Measurements from ENCODE around the gene NFATC2. TPM values are rescaled to one million over a fixed set of nuclear protein-coding genes. Genes with fewer than 3 reads are reported as not detected.

NFATC2 gene
- total RNA-seq, 4 donors from 2014 or later, result 8.8 to 15.6 (median 13.0) TPM

GRCh38 chr20:51360451-51361201 lies 181.9 kb downstream of the NFATC2 start:
- peaks cover 0 to 11% (median 9%) of the 10 kb centered on the region in 4 donors for H3K9me3 ChIP-seq
- H3K4me1 ChIP-seq, result peaks cover 0 to under 1% (median 0%) of the 10 kb centered on the region in 4 donors
- no peak for DNase-seq (ENCODE audit: extremely low spot score)
- no peaks in the 10 kb centered on the region for H3K27me3 ChIP-seq
- WGBS, result 61% methylated on average over 11 of the region's 13 CpGs
- intact Hi-C loops (cut with DNase I), result no loop called here
- TF ChIP-seq EP300 (IDR thresholded peaks at IDR 0.05) (no peak), POLR2AphosphoS5 (IDR thresholded peaks at IDR 0.05) (no peak), POLR2A (IDR thresholded peaks at IDR 0.05; ENCODE audit: low read depth) (no peak), CTCF (IDR thresholded peaks at IDR 0.05) (no peak)
- no peaks in the 10 kb centered on the region for H3K36me3 ChIP-seq
- H3K27ac ChIP-seq (replicated peaks in 1 of 4), result no peak overlapping the region
- no peak overlapping the region for H3K4me3 ChIP-seq

GRCh38 chr20:51359947-51360346 lies 182.6 kb downstream of the NFATC2 start:
- DNase-seq (ENCODE audit: extremely low spot score), result no peak
- 58% methylated on average over 1 of the region's 1 CpG for WGBS
- Histone ChIP-seq H3K4me3 (no peak overlapping the region), H3K4me1 (peaks cover 0 to under 1% (median 0%) of the 10 kb centered on the region in 4 donors), H3K36me3 (no peaks in the 10 kb centered on the region), H3K27ac (replicated peaks in 1 of 4) (no peak overlapping the region), H3K9me3 (peaks cover 0 to 11% (median 9%) of the 10 kb centered on the region in 4 donors), H3K27me3 (no peaks in the 10 kb centered on the region)
- no peak for TF ChIP-seq EP300 (IDR thresholded peaks at IDR 0.05)
- no peak for TF ChIP-seq CTCF (IDR thresholded peaks at IDR 0.05)
- TF ChIP-seq POLR2AphosphoS5 (IDR thresholded peaks at IDR 0.05), result no peak
- no peak for TF ChIP-seq POLR2A (IDR thresholded peaks at IDR 0.05; ENCODE audit: low read depth)
- intact Hi-C loops (cut with DNase I), result no loop called here

GRCh38 chr20:51359401-51359800 lies 183.1 kb downstream of the NFATC2 start:
- Histone ChIP-seq H3K4me3 (no peak overlapping the region), H3K4me1 (peaks cover 0 to 4% (median 0%) of the 10 kb centered on the region in 4 donors), H3K27ac (replicated peaks in 1 of 4) (no peak overlapping the region), H3K27me3 (no peaks in the 10 kb centered on the region), H3K9me3 (peaks cover 0 to 11% (median 9%) of the 10 kb centered on the region in 4 donors), H3K36me3 (no peaks in the 10 kb centered on the region)
- WGBS, result 96% methylated on average over 3 of the region's 3 CpGs
- TF ChIP-seq POLR2A (IDR thresholded peaks at IDR 0.05; ENCODE audit: low read depth) (no peak), EP300 (IDR thresholded peaks at IDR 0.05) (no peak), CTCF (IDR thresholded peaks at IDR 0.05) (no peak), POLR2AphosphoS5 (IDR thresholded peaks at IDR 0.05) (no peak)
- DNase-seq (ENCODE audit: extremely low spot score), result no peak
- intact Hi-C loops (cut with DNase I), result no loop called here

GRCh38 chr20:51358032-51358724 lies 184.3 kb downstream of the NFATC2 start:
- TF ChIP-seq EP300 (IDR thresholded peaks at IDR 0.05) (no peak), POLR2A (IDR thresholded peaks at IDR 0.05; ENCODE audit: low read depth) (no peak), CTCF (IDR thresholded peaks at IDR 0.05) (no peak), POLR2AphosphoS5 (IDR thresholded peaks at IDR 0.05) (no peak)
- Histone ChIP-seq H3K4me3 (no peak overlapping the region), H3K27ac (replicated peaks in 1 of 4) (no peak overlapping the region), H3K4me1 (peaks cover 0 to 7% (median 0%) of the 10 kb centered on the region in 4 donors), H3K9me3 (peaks cover 0 to 2% (median under 1%) of the 10 kb centered on the region in 4 donors), H3K27me3 (no peaks in the 10 kb centered on the region), H3K36me3 (no peaks in the 10 kb centered on the region)
- intact Hi-C loops (cut with DNase I), result no loop called here
- no peak for DNase-seq (ENCODE audit: extremely low spot score)
- WGBS, result 89% methylated on average over 3 of the region's 3 CpGs

Measured in esophagus muscularis mucosa (tissue), 4 donors.